Ectodermal cell (in vitro differentiated cells): Measurements from ENCODE around the gene DLG3.

Experiments used
- H3K27ac ChIP-seq: 2 replicates; pipeline ENCODE4 v1.7.0; 2013; ENCODE audit warnings: mild to moderate bottlenecking, low read depth, low read length; ENCODE audit not compliant: insufficient read depth, poor library complexity, severe bottlenecking
- H3K27me3 ChIP-seq: 2 replicates; pipeline ENCODE4 v1.7.0; 2013; ENCODE audit warnings: mild to moderate bottlenecking, low read length; ENCODE audit not compliant: insufficient read depth, control insufficient read depth, poor library complexity, severe bottlenecking
- H3K36me3 ChIP-seq: one replicate; pipeline ENCODE4 v1.7.0; 2013; ENCODE audit warnings: low read length; ENCODE audit not compliant: control insufficient read depth, insufficient read depth
- H3K4me1 ChIP-seq: one replicate; pipeline ENCODE4 v1.7.0; 2013; ENCODE audit warnings: low read length; ENCODE audit not compliant: control insufficient read depth, insufficient read depth
- H3K4me3 ChIP-seq: 2 replicates; pipeline ENCODE4 v1.7.0; 2013; ENCODE audit warnings: low read depth, low read length, control low read depth; ENCODE audit not compliant: insufficient read depth
- H3K9me3 ChIP-seq: 2 replicates; pipeline ENCODE4 v1.7.0; 2013; ENCODE audit warnings: mild to moderate bottlenecking, low read length, moderate library complexity; ENCODE audit not compliant: control insufficient read depth
- WGBS, 2 experiments: methylation state at CpG; one replicate each; pipeline ENCODE4 v1.1.7; 2013; ENCODE audit warnings: missing lambda C conversion rate in 2 of 2; 5-methylcytosine and 5-hydroxymethylcytosine counted together

Gene DLG3

GRCh38 chrX:70554081-70554480, 109.4 kb downstream of the DLG3 start:
- no CpG with 5 or more reads among the region's 2 CpGs for WGBS, 2 experiments

DNA sequence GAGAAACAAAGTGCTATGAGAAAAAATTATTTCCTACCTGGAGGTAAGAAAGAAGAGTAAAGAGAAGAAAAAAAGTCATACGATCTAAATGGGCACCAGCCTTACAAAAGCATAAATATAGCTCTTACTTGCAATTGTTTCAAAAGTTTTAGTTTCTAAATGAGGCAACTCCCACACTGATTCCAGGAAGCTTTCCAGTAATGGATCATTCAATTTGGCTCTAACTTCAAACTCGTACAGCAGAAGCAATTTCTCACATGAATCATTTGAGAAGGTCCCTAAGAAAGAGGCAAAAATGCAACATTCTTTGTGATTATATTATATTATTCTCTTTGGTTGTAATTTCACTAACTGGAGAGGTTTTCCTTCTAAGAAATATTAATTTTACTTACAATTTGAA, 109.9 kb downstream of the DLG3 start:
- WGBS, 2 experiments: 80% methylated on average over 1 of the region's 2 CpGs
- H3K27me3 ChIP-seq: no peaks in the 10 kb centered on the region
- no peaks in the 10 kb centered on the region for H3K36me3 ChIP-seq
- no peak overlapping the region for H3K27ac ChIP-seq
- no peak overlapping the region for H3K4me3 ChIP-seq
- H3K9me3 ChIP-seq: no peaks in the 10 kb centered on the region
- H3K4me1 ChIP-seq: no peaks in the 10 kb centered on the region

More at GRCh38 chrX:70554081-70554480, 109.4 kb downstream of the DLG3 start:
- H3K9me3 ChIP-seq: no peaks in the 10 kb centered on the region
- no peaks in the 10 kb centered on the region for H3K4me1 ChIP-seq
- no peak overlapping the region for H3K4me3 ChIP-seq
- no peaks in the 10 kb centered on the region for H3K27me3 ChIP-seq
- no peaks in the 10 kb centered on the region for H3K36me3 ChIP-seq
- H3K27ac ChIP-seq: no peak overlapping the region

DNA sequence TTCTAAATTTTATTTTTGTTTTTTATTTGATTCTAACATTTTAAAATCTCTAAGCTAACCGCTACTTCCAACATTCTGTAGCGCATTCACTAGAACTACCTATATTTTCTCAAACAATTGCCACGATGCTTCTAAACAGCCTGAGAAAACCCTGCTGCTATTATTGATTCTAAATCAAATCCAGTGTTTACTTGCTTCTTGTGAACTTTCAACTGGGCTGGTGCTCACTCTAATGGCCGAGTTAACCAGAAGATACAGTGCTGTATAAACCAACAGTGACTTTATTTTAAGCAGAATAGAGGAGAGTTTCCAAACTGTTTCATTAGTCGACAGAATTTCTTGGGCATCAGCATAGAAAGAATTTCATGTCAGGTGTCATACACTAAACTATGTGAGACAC, 110.3 kb downstream of the DLG3 start:
- Histone ChIP-seq H3K4me3 (no peak overlapping the region), H3K27me3 (no peaks in the 10 kb centered on the region), H3K36me3 (no peaks in the 10 kb centered on the region), H3K9me3 (no peaks in the 10 kb centered on the region), H3K27ac (no peak overlapping the region), H3K4me1 (no peaks in the 10 kb centered on the region)
- 89 to 91% methylated on average over 5 of the region's 5 CpGs for WGBS, 2 experiments
